NCI-H1105 treated with DMSO at 0.1 percent for 48 hours (cell line): ENCODE measurements around the gene ANO2.

Source experiments
- DNase-seq: peaks from one replicate; lab custom pipeline; 2025; lab: John Stamatoyannopoulos, UW

The ANO2 gene

GRCh38 chr12:5723711-5724252, 221.3 kb downstream of the ANO2 start:
- no peak for DNase-seq

GRCh38 chr12:5723071-5723470, 222.0 kb downstream of the ANO2 start:
- no peak for DNase-seq

- DNase-seq = no peak
Observed at GRCh38 chr12:5720381-5721005, 224.6 kb downstream of the ANO2 start.

GRCh38 chr12:5718680-5719079, 226.4 kb downstream of the ANO2 start:
- DNase-seq = no peak

- DNase-seq = no peak
Observed at GRCh38 chr12:5718073-5718472, 227.0 kb downstream of the ANO2 start.

- no peak for DNase-seq
Observed at GRCh38 chr12:5716976-5717375, 228.1 kb downstream of the ANO2 start.

GRCh38 chr12:5716201-5716600, 228.9 kb downstream of the ANO2 start:
- no peak for DNase-seq

- DNase-seq = no peak
Observed at GRCh38 chr12:5715021-5715420, 230.0 kb downstream of the ANO2 start.

- no peak for DNase-seq
Observed at GRCh38 chr12:5713599-5714081, 231.4 kb downstream of the ANO2 start.

- DNase-seq = no peak
Observed at GRCh38 chr12:5710260-5710878, 234.7 kb downstream of the ANO2 start.

GRCh38 chr12:5708371-5708770, 236.7 kb downstream of the ANO2 start:
- DNase-seq = no peak

- no peak for DNase-seq
Observed at GRCh38 chr12:5706247-5706646, 238.8 kb downstream of the ANO2 start.

- no peak for DNase-seq
Observed at GRCh38 chr12:5705791-5706190, 239.3 kb downstream of the ANO2 start.

GRCh38 chr12:5694759-5695409, 250.2 kb downstream of the ANO2 start:
- DNase-seq = no peak

- no peak for DNase-seq
Observed at GRCh38 chr12:5692850-5693249, 252.2 kb downstream of the ANO2 start.

GRCh38 chr12:5691943-5692342, 253.1 kb downstream of the ANO2 start:
- no peak for DNase-seq

- DNase-seq = no peak
Observed at GRCh38 chr12:5690240-5690639, 254.8 kb downstream of the ANO2 start.

GRCh38 chr12:5689773-5690172, 255.3 kb downstream of the ANO2 start:
- no peak for DNase-seq

- no peak for DNase-seq
Observed at GRCh38 chr12:5688226-5688625, 256.8 kb downstream of the ANO2 start.

GRCh38 chr12:5685935-5686334, 259.1 kb downstream of the ANO2 start:
- DNase-seq = no peak

- DNase-seq = no peak
Observed at GRCh38 chr12:5684989-5685388, 260.1 kb downstream of the ANO2 start.

- DNase-seq = no peak
Observed at GRCh38 chr12:5682581-5682980, 262.5 kb downstream of the ANO2 start.

GRCh38 chr12:5678176-5678575, 266.9 kb downstream of the ANO2 start:
- DNase-seq = no peak
